GM20000 (cell line): Measurements from ENCODE around the gene PLA2G7.
"Not testable (repeated sequence)": the region's sequence is repeated elsewhere in the genome, so short reads cannot be mapped to it uniquely, and the experiment has no call there.

ENCODE experiments used
- DNase-seq: peaks from one replicate; pipeline ENCODE4 v3.0.0; 2012; ENCODE audit warnings: low spot score
- TF ChIP-seq, protein P1 (sequence below): IDR thresholded peaks from 2 replicates; pipeline ENCODE4 v1.5.1; 2012; ENCODE audit warnings: mild to moderate bottlenecking, control low read depth; ENCODE audit errors: extremely low read depth, missing control alignments

The PLA2G7 gene

DNA sequence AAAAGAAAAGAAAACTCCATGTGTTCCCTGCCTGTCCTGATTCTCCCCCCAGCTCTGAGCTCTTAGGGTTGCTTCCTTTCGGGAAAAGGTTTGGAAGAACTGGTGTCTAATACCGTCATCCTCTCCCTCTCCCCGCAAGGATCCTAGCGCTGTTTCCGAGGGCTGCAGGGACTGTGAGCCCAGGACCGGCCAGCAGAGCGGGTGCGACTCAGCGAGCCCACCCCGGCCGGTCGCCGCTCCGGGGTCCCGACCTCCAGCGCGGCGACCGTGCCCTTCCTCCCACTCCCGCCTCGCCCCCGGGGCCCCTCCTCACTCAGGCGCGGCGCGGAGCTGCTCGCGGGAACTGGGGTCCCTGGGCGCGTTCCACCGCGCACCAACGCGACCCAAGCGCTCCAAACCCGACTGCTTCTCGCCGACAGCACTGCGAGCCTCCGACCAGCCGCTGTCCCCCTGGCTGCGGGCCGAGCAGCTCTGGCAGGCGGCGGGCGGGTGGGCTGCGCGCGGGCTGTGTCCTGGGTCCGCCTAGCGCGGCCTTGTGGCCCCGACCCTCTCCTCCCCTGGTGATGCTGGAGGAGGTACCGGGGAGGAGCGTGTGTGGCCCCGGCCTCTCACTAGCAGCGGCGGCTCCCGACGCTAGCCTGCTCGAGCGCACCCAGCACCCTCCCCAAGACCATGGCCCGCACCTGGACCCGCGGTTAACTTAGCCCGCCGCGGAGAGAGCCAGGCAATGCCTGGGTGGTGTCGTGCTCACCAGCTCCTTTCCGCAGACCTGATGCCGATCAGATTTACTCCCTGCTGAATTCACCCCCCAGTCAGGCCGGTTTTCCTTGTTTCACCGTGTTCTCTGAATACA, at the start of gene PLA2G7:
Gene PLA2G7 (minus strand): TSS at position 509 of the 853 bp plus-strand sequence. CDS start 12,484 bp downstream, outside the sequence.
- peak; percentile 18 for DNase-seq

DNA sequence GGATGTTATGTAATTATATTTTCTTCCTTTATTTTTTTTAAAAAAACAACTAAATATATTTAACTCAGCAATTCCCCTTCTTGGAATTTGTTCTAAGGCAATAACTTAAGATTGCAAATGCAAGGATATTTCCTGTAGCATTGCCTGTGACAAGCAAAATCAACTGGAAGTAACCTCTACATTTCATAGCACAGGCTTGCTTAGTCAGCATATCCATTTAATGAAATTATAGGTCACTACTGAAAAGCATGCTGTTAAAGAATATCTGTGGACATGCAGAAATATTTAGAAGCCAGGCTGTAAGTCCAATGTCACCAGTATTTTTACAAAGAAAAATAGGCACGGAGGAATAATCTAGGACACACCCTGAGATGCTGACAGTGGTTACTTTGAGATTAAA, 49.4 kb upstream of the PLA2G7 start:
- no peak for DNase-seq
- TF ChIP-seq, protein P1, sequence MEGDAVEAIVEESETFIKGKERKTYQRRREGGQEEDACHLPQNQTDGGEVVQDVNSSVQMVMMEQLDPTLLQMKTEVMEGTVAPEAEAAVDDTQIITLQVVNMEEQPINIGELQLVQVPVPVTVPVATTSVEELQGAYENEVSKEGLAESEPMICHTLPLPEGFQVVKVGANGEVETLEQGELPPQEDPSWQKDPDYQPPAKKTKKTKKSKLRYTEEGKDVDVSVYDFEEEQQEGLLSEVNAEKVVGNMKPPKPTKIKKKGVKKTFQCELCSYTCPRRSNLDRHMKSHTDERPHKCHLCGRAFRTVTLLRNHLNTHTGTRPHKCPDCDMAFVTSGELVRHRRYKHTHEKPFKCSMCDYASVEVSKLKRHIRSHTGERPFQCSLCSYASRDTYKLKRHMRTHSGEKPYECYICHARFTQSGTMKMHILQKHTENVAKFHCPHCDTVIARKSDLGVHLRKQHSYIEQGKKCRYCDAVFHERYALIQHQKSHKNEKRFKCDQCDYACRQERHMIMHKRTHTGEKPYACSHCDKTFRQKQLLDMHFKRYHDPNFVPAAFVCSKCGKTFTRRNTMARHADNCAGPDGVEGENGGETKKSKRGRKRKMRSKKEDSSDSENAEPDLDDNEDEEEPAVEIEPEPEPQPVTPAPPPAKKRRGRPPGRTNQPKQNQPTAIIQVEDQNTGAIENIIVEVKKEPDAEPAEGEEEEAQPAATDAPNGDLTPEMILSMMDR, result no peak

More for the DNA sequence above, at the start of gene PLA2G7:
- TF ChIP-seq, protein P1, result no peak

DNA sequence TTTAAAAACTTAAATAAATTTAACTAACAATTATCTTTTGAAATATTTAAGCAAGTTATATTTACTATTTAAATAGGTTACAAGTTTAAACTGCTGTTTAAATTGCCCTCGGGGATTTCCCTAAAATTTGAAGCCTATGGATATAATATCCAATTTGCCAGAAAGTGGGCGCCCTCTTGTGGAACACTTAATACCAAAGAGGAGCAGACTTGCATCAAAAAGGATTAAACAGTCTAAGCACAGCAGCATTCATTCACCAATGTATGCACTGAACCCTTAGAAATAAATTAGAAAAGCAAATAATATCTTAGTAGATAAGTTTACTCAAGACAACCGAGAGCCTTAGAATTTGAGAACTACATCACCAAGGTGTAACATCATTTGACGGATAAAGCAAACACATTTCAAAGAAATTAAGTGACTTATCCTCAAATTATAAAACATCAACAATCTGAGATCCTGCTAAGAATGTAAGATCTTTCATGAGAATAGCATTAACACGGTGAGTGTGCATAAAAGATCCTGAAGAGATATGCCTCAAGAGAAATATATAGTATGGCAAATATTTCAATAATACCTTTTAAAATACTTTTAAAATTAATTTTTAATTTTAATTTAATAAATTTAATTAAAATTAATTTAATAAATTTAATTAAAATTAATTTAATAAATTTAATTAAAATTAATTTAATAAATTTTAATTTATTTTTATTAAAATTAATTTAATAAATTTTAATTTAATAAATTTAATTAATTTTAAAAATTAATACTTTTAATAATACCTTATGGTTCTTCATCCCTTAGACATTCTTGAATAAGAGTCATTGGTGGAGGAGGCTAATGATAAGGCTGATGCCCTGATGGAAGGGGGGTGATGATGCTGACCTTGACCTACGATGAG, 46.6 kb upstream of the PLA2G7 start:
- TF ChIP-seq, protein P1, result peak; percentile 22
- DNase-seq, result peak; percentile 20

DNA sequence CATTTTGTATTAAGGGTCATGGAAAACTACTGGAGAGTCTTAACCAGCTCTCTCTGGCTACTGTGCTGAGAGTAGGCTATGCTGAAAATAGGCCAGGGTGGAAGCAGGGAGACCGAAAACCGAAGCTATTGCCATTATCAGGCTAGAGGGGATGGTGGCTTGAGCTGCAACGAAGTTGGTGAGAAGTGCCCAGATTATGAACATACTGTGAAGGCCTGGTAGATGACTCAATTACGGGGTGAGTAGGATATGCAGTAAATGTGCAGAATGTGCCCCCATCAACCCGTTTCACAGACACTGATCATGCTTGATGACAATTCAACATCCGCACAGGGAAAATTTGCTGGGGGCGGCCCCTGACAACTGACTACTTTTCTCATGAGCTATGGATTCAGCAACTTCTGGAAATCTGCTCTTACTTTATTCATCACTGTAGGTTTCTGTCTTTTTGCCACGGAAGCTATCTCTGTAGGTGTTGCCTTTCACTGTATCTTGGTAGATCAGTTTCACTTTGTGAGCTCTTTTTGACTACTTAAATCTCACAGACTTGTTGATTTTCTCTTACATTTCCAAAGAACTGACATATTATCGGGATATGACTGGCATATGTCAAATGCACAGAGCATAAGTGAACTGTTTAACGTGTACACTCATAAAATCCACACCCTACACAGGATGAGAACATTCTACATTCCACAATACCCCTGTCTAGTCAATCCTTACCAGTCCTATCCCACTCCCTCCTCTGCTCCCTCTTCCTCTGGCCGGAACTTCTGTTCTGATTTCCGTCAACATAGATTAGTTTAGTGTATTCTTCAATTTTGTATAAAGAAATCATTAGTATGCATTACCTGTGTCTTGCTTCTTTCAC, 42.5 kb upstream of the PLA2G7 start:
- DNase-seq, result no peak

DNA sequence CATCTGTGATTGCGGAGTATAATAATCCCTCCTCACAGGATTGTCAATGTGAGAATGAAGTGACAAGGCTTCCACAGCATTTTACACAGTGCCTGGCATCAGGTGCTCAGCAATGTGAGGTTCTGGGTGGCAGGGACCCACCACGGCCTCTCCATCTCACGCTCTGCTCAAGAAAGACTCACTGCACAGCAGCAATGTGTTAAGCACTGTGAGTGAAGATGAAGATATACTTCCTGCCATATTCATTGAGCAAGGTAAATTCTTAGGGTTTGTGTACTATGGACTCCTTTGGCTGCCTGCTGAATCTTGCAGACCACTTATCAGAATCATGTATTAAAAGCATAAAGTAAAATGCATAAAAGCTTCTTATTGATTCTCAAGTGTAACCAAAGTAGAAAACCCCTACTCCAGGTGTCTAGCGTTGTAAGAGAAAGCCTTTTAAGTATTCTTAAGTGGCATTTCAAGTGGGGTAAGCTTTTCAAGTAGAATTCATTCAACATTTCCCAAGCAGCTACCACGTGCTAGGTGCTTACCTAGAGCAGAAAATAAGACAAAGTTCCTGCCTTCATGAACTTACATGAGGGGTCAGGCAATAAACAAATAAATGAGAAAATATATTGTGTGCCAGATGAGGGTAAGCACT, 41.0 kb upstream of the PLA2G7 start:
- TF ChIP-seq, protein P1, result no peak
- DNase-seq, result no peak

More for the DNA sequence above, 42.5 kb upstream of the PLA2G7 start:
- TF ChIP-seq, protein P1, result no peak

DNA sequence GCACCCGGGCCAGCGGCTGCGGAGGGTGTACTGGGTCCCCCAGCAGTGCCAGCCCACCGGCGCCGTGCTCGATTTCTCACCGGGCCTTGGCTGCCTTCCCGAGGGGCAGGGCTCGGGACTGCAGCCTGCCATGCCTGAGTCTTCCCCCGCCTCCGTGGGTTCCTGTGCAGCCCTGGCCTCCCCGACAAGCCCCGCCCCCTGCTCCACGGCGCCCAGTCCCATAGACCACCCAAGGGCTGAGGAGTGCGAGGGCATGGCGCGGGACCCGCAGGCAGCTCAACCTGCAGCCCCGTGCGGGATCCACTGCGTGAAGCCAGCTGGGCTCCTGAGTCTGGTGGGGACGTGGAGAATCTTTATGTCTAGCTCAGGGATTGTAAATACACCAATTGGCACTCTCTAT, 39.6 kb upstream of the PLA2G7 start:
- not testable (repeated sequence) for DNase-seq
